Endometrial microvascular endothelial cells (primary cell): ENCODE results near the gene EIF4B. TPM values are rescaled to one million over a fixed set of nuclear protein-coding genes. Genes with fewer than 3 reads are reported as not detected.

Experiments
- in situ Hi-C: cut with HindIII; loops from 2 replicates; pipeline ENCODE4 v1.10.0; 2017; ENCODE audit warnings: low sequenced_read_pairs, low pct_unique_long_range_greater_than_20kb; ENCODE audit errors: inconsistent ontology term
- total RNA-seq: library from RNA; depleted of rRNA; stranded (reverse); fragments of >200 nt; gene quantifications from one replicate; pipeline ENCODE4 v1.2.3, GENCODE V29; 2015; ENCODE audit errors: inconsistent ontology term

The EIF4B gene
- total RNA-seq, 1 donor from 2014 or later, result 363 TPM

- in situ Hi-C loops, result no loop called here
Observed at GRCh38 chr12:53042607-53043454, 36.6 kb downstream of the EIF4B start.

GRCh38 chr12:53044052-53044581 lies 37.9 kb downstream of the EIF4B start:
- in situ Hi-C loops, result no loop called here

GRCh38 chr12:53044896-53045695 lies 38.8 kb downstream of the EIF4B start:
- in situ Hi-C loops, result no loop called here

- in situ Hi-C loops, result no loop called here
Observed at GRCh38 chr12:53045696-53046045, 39.4 kb downstream of the EIF4B start.

GRCh38 chr12:53046655-53047220 lies 40.5 kb downstream of the EIF4B start:
- in situ Hi-C loops, result no loop called here

GRCh38 chr12:53047221-53048032 lies 41.2 kb downstream of the EIF4B start:
- in situ Hi-C loops, result no loop called here

GRCh38 chr12:53048033-53048779 lies 42.0 kb downstream of the EIF4B start:
- in situ Hi-C loops, result no loop called here

- in situ Hi-C loops, result no loop called here
Observed at GRCh38 chr12:53048780-53049401, 42.6 kb downstream of the EIF4B start.

- in situ Hi-C loops, result no loop called here
Observed at GRCh38 chr12:53049571-53050318, 43.5 kb downstream of the EIF4B start, which contains the start of gene TNS2. Gene TNS2 (plus strand): TSS chr12:53050065. CDS start chr12:53050186, 121 bp downstream.

GRCh38 chr12:53050426-53051057 lies 44.3 kb downstream of the EIF4B start:
- in situ Hi-C loops, result no loop called here

GRCh38 chr12:53051058-53051880 lies 45.0 kb downstream of the EIF4B start:
- in situ Hi-C loops, result no loop called here

GRCh38 chr12:53051881-53052412 lies 45.7 kb downstream of the EIF4B start:
- in situ Hi-C loops, result no loop called here

- in situ Hi-C loops, result no loop called here
Observed at GRCh38 chr12:53052419-53053217, 46.4 kb downstream of the EIF4B start.

GRCh38 chr12:53053218-53054111 lies 47.2 kb downstream of the EIF4B start:
- in situ Hi-C loops, result no loop called here
